Suprapubic skin (tissue), 4 donors: ENCODE measurements around the gene USP9Y.

Experiments
- CTCF ChIP-seq, 2 donors: fragments of 200-600 bp in 1 of 2; fragments of 450-650 bp in 1 of 2; sonication (generic) in 1 of 2; IDR thresholded peaks; one replicate each; pipeline ENCODE4 v1.5.1; 2016 to 2019; ENCODE audit warnings: antibody characterized with exemption in 2 of 2, mild to moderate bottlenecking in 1 of 2, moderate library complexity in 1 of 2
- EP300 ChIP-seq: sonication (generic); formaldehyde crosslinking; IDR thresholded peaks from one replicate; pipeline ENCODE4 v1.6.1; 2017; ENCODE audit warnings: antibody characterized with exemption
- POLR2A ChIP-seq, 2 donors: fragments of 450-650 bp; IDR thresholded peaks; one replicate each; pipeline ENCODE4 v1.6.1; 2017; ENCODE audit warnings: antibody characterized with exemption in 2 of 2, mild to moderate bottlenecking in 2 of 2, moderate library complexity in 2 of 2
- POLR2AphosphoS5 ChIP-seq, 3 donors: sonication (generic); formaldehyde crosslinking; IDR thresholded peaks; one replicate each; pipeline ENCODE4 v1.6.1; 2017; ENCODE audit warnings: antibody characterized with exemption in 3 of 3

GRCh38 chrY:12823408-12823807, 122.4 kb downstream of the USP9Y start:
- TF ChIP-seq CTCF (IDR thresholded peaks at IDR 0.05) = no peak
- TF ChIP-seq POLR2A (IDR thresholded peaks at IDR 0.05) = no peak
- TF ChIP-seq POLR2AphosphoS5 (IDR thresholded peaks at IDR 0.05) = no peak
- TF ChIP-seq EP300 = no peak
